Measurements from ENCODE around the gene MIEF2. TPM values are rescaled to one million over a fixed set of nuclear protein-coding genes. Genes with fewer than 3 reads are reported as not detected.

The MIEF2 gene
- total RNA-seq, 1 experiment from 2014 or later = 29.6 TPM

DNA sequence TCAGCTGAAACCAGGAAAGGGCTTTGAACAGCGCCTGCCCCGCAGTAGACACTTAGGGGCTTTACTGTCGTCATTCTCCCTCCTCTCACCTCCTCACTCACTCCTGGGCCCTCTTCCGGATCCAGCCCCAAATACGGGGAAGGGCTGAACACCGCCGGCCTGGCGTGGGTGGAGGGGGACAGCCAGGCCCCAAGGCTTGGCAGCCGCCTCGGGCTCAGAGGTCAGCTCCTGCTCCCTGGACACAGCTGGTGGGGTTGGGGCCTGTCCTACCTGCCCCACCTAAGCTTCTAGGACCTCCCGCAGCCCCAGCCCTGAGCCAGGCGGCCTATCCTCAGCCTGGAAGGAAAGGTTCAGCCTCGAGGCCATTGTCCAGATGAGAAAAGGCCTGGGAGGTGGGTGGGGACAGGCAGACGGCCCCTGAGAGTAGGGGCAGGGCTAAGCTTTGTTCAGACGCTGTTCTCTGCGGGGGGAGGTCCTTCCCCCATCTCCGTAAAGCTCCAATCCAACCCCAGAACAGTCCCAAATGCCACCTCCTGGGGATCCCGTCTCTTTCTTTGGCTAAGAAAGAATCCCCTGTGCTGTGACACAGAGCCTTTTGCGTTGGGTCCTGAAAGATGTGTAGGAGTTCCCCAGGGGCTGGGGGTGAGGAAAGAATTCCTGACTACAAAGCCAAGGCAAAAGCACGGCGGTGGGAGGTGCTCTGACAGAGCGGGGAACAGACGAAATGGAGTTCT lies 35.9 kb upstream of the MIEF2 start:
- peak overlapping the region; percentile 94 for H3K4me2 ChIP-seq
- H3F3A ChIP-seq (ENCODE audit: insufficient read depth, low read depth) = 0 out of 2 replicates have a peak, but pooled peaks cover 5% of the 10 kb centered on the region
- ChIA-PET POLR2A (ENCODE audit: unreplicated experiment) (interaction anchor here (0.6 kb wide), 1 partner anchor 11 kb away, joined by 6 read pairs; no protein-coding TSS in a partner anchor), CTCF (no interaction called here)
- H3K9me3 ChIP-seq (ENCODE audit: insufficient read depth, low read depth) = no peaks in the 10 kb centered on the region
- peak overlapping the region; percentile 77 for H2AFZ ChIP-seq
- TF ChIP-seq, protein P1, sequence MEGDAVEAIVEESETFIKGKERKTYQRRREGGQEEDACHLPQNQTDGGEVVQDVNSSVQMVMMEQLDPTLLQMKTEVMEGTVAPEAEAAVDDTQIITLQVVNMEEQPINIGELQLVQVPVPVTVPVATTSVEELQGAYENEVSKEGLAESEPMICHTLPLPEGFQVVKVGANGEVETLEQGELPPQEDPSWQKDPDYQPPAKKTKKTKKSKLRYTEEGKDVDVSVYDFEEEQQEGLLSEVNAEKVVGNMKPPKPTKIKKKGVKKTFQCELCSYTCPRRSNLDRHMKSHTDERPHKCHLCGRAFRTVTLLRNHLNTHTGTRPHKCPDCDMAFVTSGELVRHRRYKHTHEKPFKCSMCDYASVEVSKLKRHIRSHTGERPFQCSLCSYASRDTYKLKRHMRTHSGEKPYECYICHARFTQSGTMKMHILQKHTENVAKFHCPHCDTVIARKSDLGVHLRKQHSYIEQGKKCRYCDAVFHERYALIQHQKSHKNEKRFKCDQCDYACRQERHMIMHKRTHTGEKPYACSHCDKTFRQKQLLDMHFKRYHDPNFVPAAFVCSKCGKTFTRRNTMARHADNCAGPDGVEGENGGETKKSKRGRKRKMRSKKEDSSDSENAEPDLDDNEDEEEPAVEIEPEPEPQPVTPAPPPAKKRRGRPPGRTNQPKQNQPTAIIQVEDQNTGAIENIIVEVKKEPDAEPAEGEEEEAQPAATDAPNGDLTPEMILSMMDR (conservative IDR thresholded peaks at IDR 0.05) = no peak
- no peak for TF ChIP-seq EZH2 (IDR thresholded peaks at IDR 0.05; ENCODE audit: low read depth)
- no peaks in the 10 kb centered on the region for H3K36me3 ChIP-seq (ENCODE audit: low read depth)
- no peaks in the 10 kb centered on the region for H4K20me1 ChIP-seq (ENCODE audit: insufficient read depth)
- BruUV-seq (replicated peaks) = no TSS peak
- H3K4me3 ChIP-seq = peak overlapping the region; percentile 55
- H3K27ac ChIP-seq = no peak overlapping the region
- H3K9me2 ChIP-seq (ENCODE audit: insufficient read depth) = no peaks in the 10 kb centered on the region
- H3K27me3 ChIP-seq (ENCODE audit: insufficient read depth, low read depth) = no peaks in the 10 kb centered on the region
- DNase-seq = no peak
- peaks cover 13% of the 10 kb centered on the region for H3K79me2 ChIP-seq (ENCODE audit: low read depth)
- intact Hi-C loops (cut with micrococcal nuclease; ENCODE audit: unreplicated experiment) = loop anchor here (10.0 kb wide), 1 partner anchor 90 kb away; the partner anchor contains the start of genes SMCR8 and TOP3A
- peaks cover 25% of the 10 kb centered on the region for H3K4me1 ChIP-seq (replicated peaks; ENCODE audit: insufficient read depth)

- no TSS peak for BruUV-seq (replicated peaks)
- H3K4me1 ChIP-seq (replicated peaks; ENCODE audit: insufficient read depth) = peaks cover 25% of the 10 kb centered on the region
- DNase-seq = peak; percentile 79 to 98
- peak within 1 kb of the TSS; percentile 78 for H2AFZ ChIP-seq
- H3K27ac ChIP-seq = no peak within 1 kb of the TSS
- no peaks in the 10 kb centered on the region for H3K36me3 ChIP-seq (ENCODE audit: low read depth)
- no peaks in the 10 kb centered on the region for H3K9me3 ChIP-seq (ENCODE audit: insufficient read depth, low read depth)
- POLR2A ChIA-PET (ENCODE audit: unreplicated experiment) = interaction anchor here (0.6 kb wide), 2 partner anchors 136 to 325 kb away, joined by 3 to 13 read pairs; no protein-coding TSS in a partner anchor
- CTCF ChIA-PET = interaction anchor here (0.6 kb wide), 1 partner anchor 11 kb away, joined by 3 read pairs; no protein-coding TSS in a partner anchor
- no peak for TF ChIP-seq EZH2 (IDR thresholded peaks at IDR 0.05; ENCODE audit: low read depth)
- TF ChIP-seq, protein P1 (conservative IDR thresholded peaks at IDR 0.05) = no peak
- intact Hi-C loops (cut with micrococcal nuclease; ENCODE audit: unreplicated experiment) = loop anchor here (10.0 kb wide), 1 partner anchor 90 kb away; the partner anchor contains the start of genes SMCR8 and TOP3A
- H3K79me2 ChIP-seq (ENCODE audit: low read depth) = peaks cover 13% of the 10 kb centered on the region
- 0 out of 2 replicates have a peak, but pooled peaks cover 5% of the 10 kb centered on the region for H3F3A ChIP-seq (ENCODE audit: insufficient read depth, low read depth)
- no peaks in the 10 kb centered on the region for H4K20me1 ChIP-seq (ENCODE audit: insufficient read depth)
- H3K27me3 ChIP-seq (ENCODE audit: insufficient read depth, low read depth) = no peaks in the 10 kb centered on the region
- peak within 1 kb of the TSS; percentile 70 for H3K4me3 ChIP-seq
- H3K9me2 ChIP-seq (ENCODE audit: insufficient read depth) = no peaks in the 10 kb centered on the region
- H3K4me2 ChIP-seq = peak within 1 kb of the TSS; percentile 96
Measured at GRCh38 chr17:18225121-18225641, 35.3 kb upstream of the MIEF2 start, which contains the start of gene LLGL1. Gene LLGL1, plus strand, starts transcription at chr17:18225635. Its CDS starts 48 bp downstream, at chr17:18225683.

DNA sequence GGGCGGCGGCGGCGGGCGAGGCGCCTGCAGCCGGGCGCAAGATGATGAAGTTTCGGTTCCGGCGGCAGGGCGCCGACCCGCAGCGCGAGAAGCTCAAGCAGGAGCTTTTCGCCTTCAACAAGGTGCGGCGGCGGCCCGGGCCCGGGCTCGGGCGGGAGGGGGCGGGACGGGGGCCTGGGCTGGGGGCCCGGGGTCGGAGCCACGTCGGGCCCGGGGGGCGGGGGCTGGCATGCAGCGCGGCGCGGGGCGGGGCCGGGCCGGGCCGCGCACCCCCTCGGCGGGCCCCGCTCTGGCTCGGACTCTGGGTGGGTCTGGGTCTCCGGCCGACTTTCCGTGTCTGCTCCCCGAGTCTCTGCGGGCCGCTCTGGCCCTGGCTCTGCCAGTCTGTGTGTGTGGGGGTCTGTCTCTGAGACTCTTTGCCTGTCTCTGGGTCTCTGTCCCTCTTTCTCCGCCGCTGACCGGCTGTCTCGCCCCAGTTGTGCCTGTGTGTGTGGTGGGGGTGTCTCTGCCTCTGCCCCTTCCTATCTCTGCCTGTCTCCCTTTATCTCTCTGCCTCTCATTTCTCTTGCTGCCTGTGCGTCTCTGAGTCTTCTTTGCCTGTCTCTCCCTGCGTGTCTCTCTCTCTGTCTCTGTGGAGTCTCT lies 34.7 kb upstream of the MIEF2 start:
- no peak for DNase-seq
- H3K4me3 ChIP-seq = peak overlapping the region; percentile 70
- peak overlapping the region; percentile 78 for H2AFZ ChIP-seq
- 0 out of 2 replicates have a peak, but pooled peaks cover 3% of the 10 kb centered on the region for H4K20me1 ChIP-seq (ENCODE audit: insufficient read depth)
- peak overlapping the region; percentile 96 for H3K4me2 ChIP-seq
- H3K79me2 ChIP-seq (ENCODE audit: low read depth) = peaks cover 13% of the 10 kb centered on the region
- no peaks in the 10 kb centered on the region for H3K36me3 ChIP-seq (ENCODE audit: low read depth)
- no peaks in the 10 kb centered on the region for H3K27me3 ChIP-seq (ENCODE audit: insufficient read depth, low read depth)
- H3F3A ChIP-seq (ENCODE audit: insufficient read depth, low read depth) = 0 out of 2 replicates have a peak, but pooled peaks cover 5% of the 10 kb centered on the region
- no peaks in the 10 kb centered on the region for H3K9me2 ChIP-seq (ENCODE audit: insufficient read depth)
- H3K27ac ChIP-seq = no peak overlapping the region
- CTCF ChIA-PET = interaction anchor here (0.6 kb wide), 1 partner anchor 10 kb away, joined by 3 read pairs; no protein-coding TSS in a partner anchor
- POLR2A ChIA-PET (ENCODE audit: unreplicated experiment) = interaction anchor here (0.6 kb wide), 2 partner anchors 137 to 325 kb away, joined by 3 to 13 read pairs; no protein-coding TSS in a partner anchor
- intact Hi-C loops (cut with micrococcal nuclease; ENCODE audit: unreplicated experiment) = loop anchor here (10.0 kb wide), 1 partner anchor 89 kb away; the partner anchor contains the start of genes SMCR8 and TOP3A
- no peaks in the 10 kb centered on the region for H3K9me3 ChIP-seq (ENCODE audit: insufficient read depth, low read depth)
- peaks cover 20% of the 10 kb centered on the region for H3K4me1 ChIP-seq (replicated peaks; ENCODE audit: insufficient read depth)
- no TSS peak for BruUV-seq (replicated peaks)
- TF ChIP-seq EZH2 (IDR thresholded peaks at IDR 0.05; ENCODE audit: low read depth) = no peak
- TF ChIP-seq, protein P1 (conservative IDR thresholded peaks at IDR 0.05) = no peak
